Left cardiac atrium (tissue), 4 donors: ENCODE data around the gene CRKL. TPM values are rescaled to one million over a fixed set of nuclear protein-coding genes. Genes with fewer than 3 reads are reported as not detected.
A peak's percentile ranks its signal among the peaks of the same experiment; 100 is the strongest.

Experiments used
- ATAC-seq, 2 donors: fragments of 200-7000 bp; cut with Tn5 transposase; one replicate each; pipeline ENCODE4 v1.9.1; 2020; ENCODE audit warnings: mild to moderate bottlenecking in 2 of 2, moderate library complexity in 2 of 2
- DNase-seq: peaks from one replicate; pipeline ENCODE4 v3.0.0-alpha.2; 2020
- intact Hi-C, 2 donors: fragments of 100-400 bp; cut with DNase I; formaldehyde crosslinking; loops; one replicate each; pipeline versions ENCODE4 v1.14.1 to v1.15.1; 2022 to 2023
- total RNA-seq, 2 donors: library from RNA; stranded (reverse); fragmentation: NEBNext Ultra II Directional; extraction: Animal tissue kit (Norgen Biotek cat#: 25700); gene quantifications; one replicate each; pipeline ENCODE4 v1.2.1, GENCODE V29; 2021
- donor health status: DM: no; HTN: yes; CAD: no.
- donor health status: DM: no; HTN: yes; CAD: no; lungs with severe emphysema.
- donor health status: DM: yes; HTN: yes; CAD: no.
- donor health status: Dilated cardiomyopathy.

CRKL gene
- total RNA-seq, 2 donors from 2014 or later, result 48.7 to 50.2 TPM

DNA sequence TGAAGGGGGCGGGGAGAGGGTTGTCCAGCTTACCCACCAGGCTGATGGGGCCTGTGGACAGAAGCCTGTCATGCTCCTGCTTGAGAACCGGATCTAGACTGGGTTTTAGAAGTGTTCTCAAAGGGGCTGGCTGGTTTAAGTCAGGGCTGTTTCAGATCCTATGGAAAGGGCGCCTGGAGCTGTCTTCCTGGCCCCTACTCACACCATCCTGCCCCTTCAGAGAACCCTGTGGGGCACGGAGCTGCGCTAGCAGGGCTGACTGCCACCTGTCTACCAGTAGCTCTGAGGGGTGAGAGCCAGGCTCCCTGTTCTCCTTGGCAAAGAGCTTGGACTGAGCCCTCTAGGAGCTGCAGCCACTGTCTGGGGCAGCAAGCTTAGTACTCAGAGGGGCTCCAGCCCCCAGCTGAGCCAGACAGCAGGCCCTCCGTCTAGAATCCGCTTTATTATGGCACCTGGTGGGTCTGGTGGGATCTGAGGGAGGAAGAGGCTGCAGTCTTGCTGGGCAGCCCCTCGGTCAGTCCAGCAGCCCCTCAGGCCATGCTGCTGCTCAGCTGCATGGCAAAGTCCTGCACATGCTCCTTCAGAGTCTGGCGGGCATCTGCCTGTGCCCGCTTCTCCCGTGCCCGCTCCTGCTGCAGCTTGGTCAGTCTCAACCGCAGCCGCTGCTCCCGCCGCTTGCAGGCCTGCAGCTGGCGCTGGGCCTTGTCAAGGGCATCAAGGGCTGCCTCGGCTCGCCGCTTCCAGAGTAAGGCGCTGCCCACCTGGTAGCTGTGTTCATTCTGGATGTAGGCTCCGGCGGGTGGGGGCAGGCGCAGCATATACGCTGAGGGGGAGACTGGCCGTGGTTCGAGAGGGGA lies 82.4 kb downstream of the CRKL start:
- DNase-seq (no peak), ATAC-seq (no peak)
- intact Hi-C loops, result no loop called here

DNA sequence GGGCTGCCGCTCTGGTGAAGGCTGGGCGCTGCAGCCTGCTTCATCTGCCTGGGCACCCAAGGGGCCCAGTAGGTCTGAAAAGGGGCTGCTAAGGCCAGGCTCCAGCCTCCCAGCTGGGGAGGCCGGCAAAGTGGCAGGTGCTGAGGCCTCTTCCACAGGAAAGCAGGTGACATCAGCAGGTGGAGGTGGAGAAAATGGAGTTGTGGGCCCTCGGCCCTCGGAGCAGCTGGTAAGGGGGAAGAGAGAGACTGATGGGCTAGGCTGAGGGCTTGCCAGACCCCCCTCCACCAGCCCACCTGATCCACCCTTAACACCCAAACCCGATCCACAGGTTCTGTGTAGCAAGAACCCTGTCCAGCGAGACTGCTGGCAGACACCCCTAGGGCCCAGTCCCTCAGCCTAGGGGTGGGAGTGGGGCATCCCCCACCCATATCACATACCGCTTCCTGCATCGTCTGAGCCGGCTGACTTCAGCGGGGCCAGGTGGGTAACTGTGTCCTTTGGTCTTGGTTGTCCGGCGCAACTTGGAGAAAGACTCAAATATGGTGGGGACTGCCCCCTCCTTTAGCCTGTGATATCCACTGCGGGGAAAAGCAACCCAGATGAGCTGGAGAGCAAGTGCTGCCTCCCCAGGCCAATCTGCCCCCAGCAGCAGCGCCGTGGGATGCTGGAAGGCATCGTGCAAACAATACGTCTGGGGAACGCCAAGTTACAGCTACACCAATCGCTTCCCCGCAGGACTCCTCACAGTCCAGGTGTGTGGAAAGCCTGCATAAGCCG lies 83.2 kb downstream of the CRKL start:
- no peak for ATAC-seq
- no peak for DNase-seq
- intact Hi-C loops, result no loop called here

DNA sequence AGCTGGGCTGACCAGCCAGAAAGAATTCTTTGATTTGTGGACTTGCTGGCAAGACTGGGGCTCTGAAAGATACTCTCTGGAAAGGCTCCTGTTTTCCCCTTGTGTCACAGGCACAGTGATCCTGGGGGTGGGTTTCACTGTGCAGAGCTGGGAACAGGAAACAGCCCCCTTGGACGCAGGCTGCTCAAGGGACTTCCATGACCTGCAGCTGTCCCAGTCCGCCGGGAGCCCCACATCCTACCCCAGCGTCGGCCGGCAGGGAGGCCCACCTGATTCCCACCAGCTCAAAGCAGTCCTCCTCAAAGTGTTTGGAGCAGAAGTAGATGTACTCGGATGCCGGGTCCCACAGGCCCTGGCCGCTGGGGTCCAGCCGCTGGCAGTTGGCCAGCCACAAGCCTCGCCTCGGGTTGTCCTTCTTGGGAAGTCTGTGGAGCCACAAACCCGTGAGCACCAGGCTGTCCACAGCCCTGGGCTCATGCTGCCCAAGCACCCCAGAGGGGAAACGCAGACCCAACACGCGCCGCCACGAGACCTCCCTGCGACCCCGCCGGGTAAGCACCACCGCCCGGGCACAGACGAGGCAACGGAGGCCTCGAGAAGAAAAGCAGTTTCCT lies 83.9 kb downstream of the CRKL start:
- no peak for DNase-seq
- ATAC-seq, result peak in 1 of 2 donors; percentile 7
- intact Hi-C loops, result no loop called here

DNA sequence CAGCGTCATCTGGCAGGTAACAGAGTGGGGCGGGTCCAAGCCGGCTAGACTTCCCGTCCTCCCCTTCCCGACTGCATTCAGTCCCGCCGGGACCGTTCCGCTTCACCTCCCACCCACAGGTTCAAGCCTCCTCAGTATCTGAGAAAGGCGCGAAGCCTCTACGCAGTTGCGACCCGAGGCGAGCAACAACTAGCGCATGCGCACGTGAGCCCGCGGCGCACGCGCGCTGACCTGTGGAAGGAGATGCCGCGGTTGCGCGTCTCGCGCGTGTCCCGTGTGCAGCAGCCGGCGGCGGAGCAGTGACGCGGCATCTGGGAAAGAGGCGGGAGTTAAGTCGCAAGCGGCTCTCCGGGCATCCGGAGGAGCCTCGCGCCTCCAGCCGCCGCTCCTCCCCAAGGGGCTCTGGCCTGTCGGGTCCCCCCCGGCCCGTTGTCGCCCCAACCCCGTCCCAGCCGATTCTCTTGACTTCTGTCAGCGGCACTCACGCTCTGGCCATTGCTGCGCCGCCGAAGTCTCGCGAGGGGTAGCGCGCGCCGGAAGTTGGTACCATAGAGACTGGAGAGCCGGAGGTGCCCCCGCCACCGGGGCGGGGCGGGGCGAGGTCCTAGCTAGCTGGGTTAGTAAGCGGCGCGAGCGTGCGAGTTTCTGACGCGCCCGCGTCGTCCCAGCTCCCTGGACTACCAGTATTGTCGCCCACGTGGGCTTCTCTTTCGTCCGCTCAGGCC lies 84.6 kb downstream of the CRKL start, which contains the start of gene THAP7:
TSS of gene THAP7 (minus strand) at position 518 of the 725 bp plus-strand sequence. CDS start at position 311, 207 bp downstream.
- DNase-seq, result peak; percentile 98
- intact Hi-C loops, result no loop called here
- peak; percentile 96 to 97 for ATAC-seq

Other genes with a start within 250 kb of the CRKL start
- 1 to 10 TPM; 1.4 to 1.7 TPM for gene SERPIND1, start 143.3 kb upstream of the CRKL start, total RNA-seq
- 10 to 100 TPM; 52.6 to 57.5 TPM for gene PI4KA, start 58.6 kb upstream of the CRKL start, total RNA-seq
- gene SNAP29, start 58.4 kb upstream of the CRKL start, total RNA-seq, result 10 to 100 TPM; 25.4 to 27.9 TPM
- 1 to 10 TPM; 1.5 to 2.4 TPM for gene AIFM3, start 49.8 kb downstream of the CRKL start, total RNA-seq
- gene LZTR1, start 64.9 kb downstream of the CRKL start, total RNA-seq, result 10 to 100 TPM; 26.9 to 29.1 TPM
- 10 to 100 TPM; 20.9 to 22.1 TPM for gene THAP7, start 84.7 kb downstream of the CRKL start, total RNA-seq
- gene P2RX6, start 97.8 kb downstream of the CRKL start, total RNA-seq, result 1 to 10 TPM; 2.2 to 4.6 TPM
- under 1 TPM; 0.47 to 0.68 TPM for gene SLC7A4, start 115.2 kb downstream of the CRKL start, total RNA-seq
- gene LRRC74B, start 128.5 kb downstream of the CRKL start, total RNA-seq, result not detected